Stimulated activated CD8-positive, alpha-beta memory T cell treated with anti-CD3 and anti-CD28 coated beads, Interleukin-15, amount 100 ng/mL, for 24 hours (primary cell): ENCODE measurements around the gene PER1.
"Not testable (repeated sequence)": the region's sequence is repeated elsewhere in the genome, so short reads cannot be mapped to it uniquely, and the experiment has no call there.

ENCODE experiments used
- DNase-seq: peaks from one replicate; pipeline ENCODE4 v3.0.0-alpha.2; 2020; ENCODE audit warnings: low read depth

The PER1 gene

GRCh38 chr17:8152112-8152775, at the start of gene PER1:
Gene PER1 (minus strand): TSS chr17:8152404. CDS start chr17:8150706, 1,698 bp downstream.
- DNase-seq = peak; percentile 54

- DNase-seq = no peak
Observed at GRCh38 chr17:8192070-8192815, 40.0 kb upstream of the PER1 start.

GRCh38 chr17:8190506-8190905, 38.3 kb upstream of the PER1 start:
- DNase-seq = no peak

- peak; percentile 63 for DNase-seq
Observed at GRCh38 chr17:8189711-8190477, 37.7 kb upstream of the PER1 start, which contains the start of gene BORCS6. Gene BORCS6 (minus strand): TSS chr17:8190180. CDS start chr17:8190140, 40 bp downstream.

GRCh38 chr17:8189041-8189710, 37.0 kb upstream of the PER1 start:
- no peak for DNase-seq

GRCh38 chr17:8188263-8188839, 36.1 kb upstream of the PER1 start:
- DNase-seq = no peak

GRCh38 chr17:8187517-8188262, 35.5 kb upstream of the PER1 start:
- peak; percentile 83 for DNase-seq

- DNase-seq = peak; percentile 97
Observed at GRCh38 chr17:8186787-8187516, 34.7 kb upstream of the PER1 start.

GRCh38 chr17:8186446-8186786, 34.2 kb upstream of the PER1 start:
- no peak for DNase-seq

- peak; percentile 99 for DNase-seq
Observed at GRCh38 chr17:8185582-8186445, 33.6 kb upstream of the PER1 start.

GRCh38 chr17:8176998-8177731, 25.0 kb upstream of the PER1 start:
- no peak for DNase-seq

GRCh38 chr17:8176197-8176940, 24.2 kb upstream of the PER1 start, which contains the start of gene TMEM107:
Gene TMEM107 (minus strand): TSS chr17:8176380. CDS start chr17:8176286, 94 bp downstream.
- DNase-seq = no peak

GRCh38 chr17:8175795-8176196, 23.6 kb upstream of the PER1 start:
- DNase-seq = no peak

GRCh38 chr17:8173871-8174322, 21.7 kb upstream of the PER1 start:
- DNase-seq = no peak

GRCh38 chr17:8173056-8173870, 21.1 kb upstream of the PER1 start:
- DNase-seq = no peak

- DNase-seq = not testable (repeated sequence)
Observed at GRCh38 chr17:8170186-8170585, 18.0 kb upstream of the PER1 start.

- DNase-seq = no peak
Observed at GRCh38 chr17:8167526-8167925, 15.3 kb upstream of the PER1 start.
